ENCODE data around the gene OR6N1.

Gene OR6N1

DNA sequence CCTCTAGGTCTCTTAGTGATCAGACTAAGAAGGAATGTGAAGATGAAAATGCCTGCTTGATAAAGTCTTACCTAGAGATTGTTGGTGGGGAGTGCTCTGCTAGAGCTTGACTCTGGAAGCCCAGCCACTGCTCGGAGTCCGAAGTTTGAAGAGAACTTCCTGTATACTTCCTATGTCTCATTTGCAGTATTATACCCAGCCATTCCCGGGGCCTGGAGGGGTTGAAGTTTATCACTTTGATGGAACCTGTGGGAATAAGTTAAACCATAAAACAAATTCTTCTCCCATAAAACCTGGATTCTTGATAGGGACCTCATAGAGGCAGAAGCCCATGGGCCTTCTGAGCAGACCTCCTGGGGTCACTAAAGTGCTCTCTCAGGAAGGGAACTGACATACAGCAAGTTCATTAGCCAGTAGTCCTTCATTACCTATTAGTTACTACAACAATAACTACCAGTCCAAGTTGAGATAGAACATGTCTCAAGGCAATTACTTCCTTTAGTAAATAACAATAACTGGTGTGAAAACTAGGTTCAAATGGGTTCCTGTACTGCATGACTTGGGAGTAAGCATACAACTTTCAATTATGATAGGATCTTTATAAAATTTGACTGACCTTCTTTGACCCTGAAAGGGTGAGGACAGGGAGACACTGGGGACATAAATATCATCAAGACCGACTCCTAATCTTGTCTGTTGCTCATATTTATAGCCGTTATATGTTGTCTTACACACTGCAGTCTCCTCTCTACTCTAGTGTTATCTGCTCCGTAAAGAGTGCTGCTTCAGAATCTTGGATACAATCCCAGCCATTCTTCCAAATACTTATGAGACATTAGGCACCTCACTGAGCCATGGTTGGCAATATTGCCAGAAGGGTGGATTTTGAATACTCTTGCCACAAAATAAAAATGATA is at the start of gene OR6N1:
Gene OR6N1, minus strand, starts transcription at position 246 of the 917 bp plus-strand sequence. CDS start 5,513 bp downstream, outside the sequence.
- DNase-seq: no peak

- DNase-seq: no peak
Measured at GRCh38 chr1:158821723-158822122, 49.7 kb upstream of the OR6N1 start.

DNA sequence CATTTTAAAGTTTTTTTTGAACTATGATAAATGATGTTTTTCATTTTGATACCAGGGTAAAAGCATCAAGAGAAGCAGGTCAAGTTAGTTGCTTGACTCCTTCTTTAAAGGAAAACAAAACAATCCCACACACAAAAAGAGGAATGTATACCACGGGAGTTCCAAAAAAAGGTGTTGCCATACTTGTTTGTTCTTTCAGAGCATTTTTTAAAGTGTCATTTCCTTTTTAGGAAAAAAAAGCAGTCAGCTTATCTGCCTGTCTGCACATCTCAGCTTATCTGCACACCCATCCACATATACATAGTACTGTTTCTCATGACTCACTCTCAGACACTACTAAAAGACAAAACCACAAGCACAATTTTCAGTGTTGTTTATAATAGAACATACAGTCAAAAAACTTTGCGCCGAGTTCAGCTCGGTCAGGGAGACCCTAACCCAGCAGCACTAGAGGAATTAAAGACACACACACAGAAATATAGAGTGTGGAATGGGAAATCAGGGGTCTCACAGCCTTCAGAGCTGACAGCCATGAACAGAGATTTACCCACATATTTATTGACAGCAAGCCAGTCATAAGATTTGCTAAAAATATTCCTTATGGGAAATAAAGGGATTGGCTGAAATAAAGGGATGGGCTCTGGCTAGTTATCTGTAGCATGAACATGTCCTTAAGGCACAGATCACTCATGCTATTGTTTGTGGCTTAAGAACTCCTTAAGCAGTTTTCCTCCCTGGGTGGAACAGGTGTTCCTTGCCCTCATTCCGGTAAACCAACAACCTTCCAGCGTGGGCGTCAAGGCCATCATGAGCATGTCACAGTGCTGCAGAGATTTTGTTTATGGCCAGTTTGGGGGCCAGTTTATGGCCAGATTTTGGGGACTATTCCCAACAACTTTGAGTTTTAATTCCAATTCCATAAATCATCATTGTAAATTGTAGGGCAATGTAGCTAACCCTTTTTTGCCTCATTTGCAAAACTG is 47.8 kb upstream of the OR6N1 start:
- DNase-seq: peak in 1 of 2 donors; percentile 4

DNA sequence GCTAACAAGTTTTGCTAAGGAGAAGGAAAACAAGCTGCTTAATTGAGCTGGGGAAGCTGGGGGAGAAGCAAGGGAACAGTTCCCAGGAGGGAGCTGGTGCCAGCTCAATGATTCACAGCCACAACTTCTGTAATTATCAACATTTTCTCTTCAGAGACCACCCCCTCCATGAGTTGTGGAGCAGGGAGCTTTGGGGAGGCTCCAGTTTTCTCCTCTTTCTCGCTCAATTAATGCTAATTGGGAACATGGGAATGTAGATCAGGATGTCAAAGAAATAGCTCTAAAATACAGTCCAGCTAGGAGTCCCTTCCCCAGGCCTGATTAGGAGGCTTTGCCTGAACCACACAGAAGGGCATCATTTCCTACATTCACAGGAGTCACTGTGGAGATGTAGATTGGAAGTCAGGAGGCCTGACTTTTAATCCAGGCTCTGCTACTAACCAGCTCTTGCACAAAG is 47.0 kb upstream of the OR6N1 start:
- DNase-seq: no peak

DNA sequence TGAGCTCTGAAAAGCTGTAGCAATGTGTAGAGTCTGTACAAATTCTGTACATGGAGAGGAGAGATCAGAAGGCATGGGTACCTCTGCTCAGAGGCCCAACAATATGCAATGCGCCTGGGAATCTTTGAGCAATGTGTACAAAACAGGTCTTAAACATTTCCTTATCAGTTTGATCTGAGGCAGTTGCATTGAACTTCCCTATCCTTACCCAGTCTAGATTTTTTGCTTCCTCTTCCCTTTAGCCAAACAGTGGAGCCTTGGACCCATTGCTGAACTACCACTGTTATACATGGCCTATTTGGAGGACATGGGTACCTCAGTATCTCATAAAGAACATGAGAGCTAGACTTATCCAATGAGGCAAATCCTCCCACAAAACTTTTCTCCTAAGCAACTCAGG is 46.6 kb upstream of the OR6N1 start:
- no peak for DNase-seq

GRCh38 chr1:158814970-158815369 is 43.0 kb upstream of the OR6N1 start:
- DNase-seq: no peak

- no peak for DNase-seq
Measured at GRCh38 chr1:158813164-158813563, 41.2 kb upstream of the OR6N1 start.

DNA sequence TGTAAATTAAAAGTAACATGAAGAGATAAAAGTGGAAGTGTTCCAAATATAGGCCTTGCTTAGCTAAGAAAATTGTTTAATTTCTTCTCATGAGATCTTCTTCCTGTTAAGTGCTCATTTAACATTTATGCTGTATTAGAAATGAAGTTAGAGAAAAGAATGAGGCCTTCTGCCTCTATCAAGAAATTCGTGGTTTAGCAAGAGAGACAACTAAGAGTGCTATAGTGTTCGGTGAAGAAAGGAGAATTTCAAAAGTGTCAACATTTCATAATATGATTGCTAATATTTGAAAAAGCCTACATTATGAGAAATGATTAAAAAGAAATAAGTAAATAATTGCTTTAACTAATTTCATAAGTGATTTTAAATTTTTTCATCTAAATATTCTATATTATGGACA is 40.3 kb upstream of the OR6N1 start:
- DNase-seq: no peak

DNA sequence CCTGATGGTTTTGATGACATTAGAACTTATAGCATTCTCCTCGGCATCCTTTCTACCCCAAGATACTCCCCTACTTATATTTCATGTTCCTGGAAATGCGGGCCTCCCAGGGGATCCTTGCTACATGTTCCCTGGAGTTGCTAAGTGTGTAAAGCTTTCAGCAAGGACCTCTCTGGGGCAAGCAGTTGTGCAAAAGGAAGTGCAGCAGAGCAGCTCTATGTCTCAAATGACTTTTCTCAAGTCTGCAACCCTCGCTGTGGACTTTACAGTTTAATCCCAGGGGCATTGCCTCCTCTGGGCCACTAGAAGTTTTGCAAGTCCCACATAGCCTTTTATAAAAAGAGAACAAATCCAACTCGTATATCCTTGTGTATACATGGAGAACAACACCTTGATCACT is 38.3 kb upstream of the OR6N1 start:
- DNase-seq: no peak

DNA sequence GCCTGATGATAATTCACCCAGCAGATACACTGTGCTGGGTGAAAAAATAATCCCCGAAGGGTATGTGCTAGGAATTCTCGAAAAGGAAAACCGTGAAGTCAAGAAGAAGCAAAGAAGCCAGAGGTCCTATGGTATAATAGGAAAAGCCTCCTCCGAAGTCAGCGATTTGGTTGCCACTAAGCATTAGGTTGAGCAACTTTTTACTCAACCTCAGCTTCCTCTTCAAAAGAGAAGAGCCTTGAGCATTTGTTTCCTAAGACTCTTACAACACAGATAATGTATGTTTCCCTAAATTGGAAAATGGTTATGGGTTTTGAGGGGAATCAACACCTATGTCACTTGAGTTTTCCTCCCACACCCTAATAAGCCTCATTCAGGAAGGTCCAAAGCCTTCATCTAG is 37.9 kb upstream of the OR6N1 start:
- DNase-seq: no peak

DNA sequence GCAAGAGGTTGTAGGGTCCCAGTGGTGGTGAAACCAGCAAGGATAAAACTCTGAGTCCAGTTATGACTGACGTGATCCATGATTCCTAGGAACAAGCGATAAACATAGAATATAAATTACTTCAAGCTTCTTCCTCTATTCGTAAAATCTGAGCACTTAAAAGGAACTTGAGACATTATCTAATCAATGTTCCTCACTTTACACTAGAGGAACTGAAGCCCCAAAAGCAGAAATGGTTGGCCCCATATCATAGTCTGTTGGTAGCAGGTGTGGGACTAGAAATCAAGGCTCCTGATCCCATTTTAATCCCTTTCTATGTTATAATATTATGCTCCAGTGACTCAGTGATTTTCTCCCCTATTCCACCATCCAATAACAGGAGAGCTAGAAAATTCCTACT is 37.3 kb upstream of the OR6N1 start:
- no peak for DNase-seq

GRCh38 chr1:158806916-158807536 is 35.0 kb upstream of the OR6N1 start:
- no peak for DNase-seq

DNA sequence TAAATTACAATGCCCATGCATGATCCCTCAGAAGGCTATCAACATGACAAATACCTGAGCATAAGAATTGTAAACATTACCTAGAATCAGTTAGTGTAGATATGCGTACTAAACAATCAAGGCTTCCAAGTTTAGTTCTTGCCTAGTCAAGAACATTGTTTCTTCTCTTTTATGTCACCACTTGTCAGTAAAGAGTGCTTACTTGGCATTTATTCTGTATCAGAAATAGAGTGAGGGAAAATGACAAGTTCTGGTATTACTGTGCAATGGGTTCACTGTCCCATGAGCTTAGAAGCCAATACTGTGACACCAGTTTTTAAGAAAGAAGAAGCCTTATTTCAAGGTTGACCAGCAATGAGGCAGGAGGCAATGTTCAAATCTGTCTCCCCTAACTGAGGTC is 31.7 kb upstream of the OR6N1 start:
- no peak for DNase-seq

- no peak for DNase-seq
Measured at GRCh38 chr1:158801396-158801795, 29.4 kb upstream of the OR6N1 start.

GRCh38 chr1:158800526-158800925 is 28.5 kb upstream of the OR6N1 start:
- no peak for DNase-seq

GRCh38 chr1:158799689-158800088 is 27.7 kb upstream of the OR6N1 start:
- DNase-seq: no peak

- no peak for DNase-seq
Measured at GRCh38 chr1:158798531-158798930, 26.5 kb upstream of the OR6N1 start.

GRCh38 chr1:158794247-158794646 is 22.3 kb upstream of the OR6N1 start:
- no peak for DNase-seq

DNA sequence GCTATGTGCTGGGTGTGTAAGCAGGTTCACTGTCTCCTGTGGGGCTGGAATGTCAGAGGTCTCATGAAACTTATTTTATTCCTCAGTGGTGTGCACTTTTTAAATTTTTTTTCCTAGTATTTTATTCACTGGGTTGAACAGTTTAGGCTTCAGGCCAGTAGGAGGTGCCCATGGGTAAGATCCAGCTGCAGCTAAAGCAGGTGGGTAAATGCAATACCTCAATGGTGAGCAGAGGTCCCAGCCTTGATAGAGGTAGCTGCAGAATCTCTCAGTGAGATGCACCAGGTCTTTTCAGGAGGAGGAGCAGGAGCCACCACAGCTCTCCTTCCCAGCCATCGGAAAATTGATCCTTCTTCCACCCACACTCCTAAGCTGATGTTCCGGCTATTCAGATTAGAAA is 21.6 kb upstream of the OR6N1 start:
- DNase-seq: peak; percentile 38 to 45

DNA sequence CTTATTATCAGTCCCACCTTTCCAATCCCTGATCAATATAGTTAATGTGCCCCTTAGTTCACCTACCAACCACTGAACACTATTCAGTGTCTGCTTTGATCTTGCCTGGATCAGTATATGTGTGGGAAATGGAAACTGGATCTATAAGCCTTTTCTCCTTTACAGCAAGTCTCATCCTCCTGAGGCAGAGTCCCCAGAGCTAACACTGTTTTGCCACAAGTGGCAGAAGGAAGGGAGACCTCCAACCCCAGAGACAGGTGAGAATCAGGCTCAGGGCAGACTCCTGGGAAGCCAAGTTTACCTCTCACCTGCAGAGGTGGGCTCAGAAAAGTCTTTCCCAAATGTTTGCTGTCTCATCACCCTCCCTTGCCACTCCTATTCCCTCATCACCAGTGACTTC is 9.1 kb upstream of the OR6N1 start, which contains the start of gene OR6N2:
Gene OR6N2, minus strand, starts transcription at position 101 of the 400 bp plus-strand sequence. CDS start 3,569 bp downstream, outside the sequence.
- DNase-seq: no peak

GRCh38 chr1:158754420-158754819 is 17.6 kb downstream of the OR6N1 start, which contains the start of gene OR6K6:
Gene OR6K6 (plus strand): TSS chr1:158754720. CDS start chr1:158754888, 168 bp downstream.
- no peak for DNase-seq

DNA sequence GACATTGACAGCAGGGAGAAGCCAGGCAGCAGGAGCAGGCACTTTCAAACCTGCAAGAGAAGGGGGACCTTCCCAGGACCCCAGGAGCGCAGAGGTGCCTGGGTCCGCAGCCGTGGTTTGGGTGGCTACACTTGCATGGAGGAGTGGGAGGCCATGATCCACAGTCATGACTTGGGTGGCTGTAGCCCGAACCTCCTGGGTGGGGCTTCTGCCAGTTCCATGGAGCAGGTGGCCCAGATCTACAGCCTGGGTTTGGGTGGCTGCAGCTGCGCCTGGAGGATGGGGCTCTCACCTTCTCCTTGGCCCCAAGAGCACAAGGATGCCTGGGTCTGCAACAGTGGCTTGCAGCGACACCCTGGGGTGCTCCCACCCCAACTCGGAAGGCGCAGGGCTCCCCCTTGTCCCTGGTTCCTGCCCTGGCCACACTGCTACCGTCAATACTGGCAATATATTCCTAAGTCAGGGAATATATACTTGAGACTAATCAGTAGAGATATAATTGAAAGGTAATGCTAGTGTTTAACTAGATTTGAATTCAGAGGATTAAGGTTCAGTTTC is 19.8 kb downstream of the OR6N1 start:
- no peak for DNase-seq

Measured in stimulated activated CD4-positive, alpha-beta T cell treated with anti-CD3 and anti-CD28 coated beads, Interleukin-2, amount 100 ng/mL, for 24 hours (primary cell).